ENCODE measurements around the gene ARID1B. TPM values are rescaled to one million over a fixed set of nuclear protein-coding genes. Genes with fewer than 3 reads are reported as not detected.

The ARID1B gene
- total and polyA plus RNA-seq, 11 donors: 15.3 to 76.1 (median 40.7) TPM

DNA sequence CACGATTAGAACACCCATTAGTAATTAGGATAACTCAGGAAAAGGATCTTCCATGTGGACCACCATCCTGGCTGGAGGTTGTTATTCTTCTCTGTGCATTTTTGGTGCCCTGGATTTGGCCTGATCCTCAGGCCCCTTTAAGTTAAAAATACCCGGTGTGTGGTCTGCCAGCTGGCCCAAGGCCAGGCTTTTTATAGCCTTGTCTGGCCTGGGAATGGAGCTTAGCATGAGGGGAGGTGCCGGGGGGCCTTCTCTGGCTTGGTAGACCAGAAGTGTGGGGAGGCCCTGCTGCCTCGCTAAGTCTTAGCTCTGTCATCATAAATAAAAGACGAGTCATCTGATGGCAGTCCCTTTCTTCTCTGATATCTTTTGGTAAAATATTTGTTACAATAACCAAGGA lies 71.4 kb downstream of the ARID1B start:
- peak overlapping the region; percentile 7 to 77 (median 64) for H3K27ac ChIP-seq
- no peak for TF ChIP-seq POLR2A (IDR thresholded peaks at IDR 0.05)
- TF ChIP-seq, protein P1, sequence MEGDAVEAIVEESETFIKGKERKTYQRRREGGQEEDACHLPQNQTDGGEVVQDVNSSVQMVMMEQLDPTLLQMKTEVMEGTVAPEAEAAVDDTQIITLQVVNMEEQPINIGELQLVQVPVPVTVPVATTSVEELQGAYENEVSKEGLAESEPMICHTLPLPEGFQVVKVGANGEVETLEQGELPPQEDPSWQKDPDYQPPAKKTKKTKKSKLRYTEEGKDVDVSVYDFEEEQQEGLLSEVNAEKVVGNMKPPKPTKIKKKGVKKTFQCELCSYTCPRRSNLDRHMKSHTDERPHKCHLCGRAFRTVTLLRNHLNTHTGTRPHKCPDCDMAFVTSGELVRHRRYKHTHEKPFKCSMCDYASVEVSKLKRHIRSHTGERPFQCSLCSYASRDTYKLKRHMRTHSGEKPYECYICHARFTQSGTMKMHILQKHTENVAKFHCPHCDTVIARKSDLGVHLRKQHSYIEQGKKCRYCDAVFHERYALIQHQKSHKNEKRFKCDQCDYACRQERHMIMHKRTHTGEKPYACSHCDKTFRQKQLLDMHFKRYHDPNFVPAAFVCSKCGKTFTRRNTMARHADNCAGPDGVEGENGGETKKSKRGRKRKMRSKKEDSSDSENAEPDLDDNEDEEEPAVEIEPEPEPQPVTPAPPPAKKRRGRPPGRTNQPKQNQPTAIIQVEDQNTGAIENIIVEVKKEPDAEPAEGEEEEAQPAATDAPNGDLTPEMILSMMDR (IDR thresholded peaks at IDR 0.05): no peak
- no peaks in the 10 kb centered on the region for H3K9me3 ChIP-seq
- no peaks in the 10 kb centered on the region for H3K36me3 ChIP-seq
- intact Hi-C loops (cut with DNase I): loop anchor here in 5 of 10 donors (2.0 to 10.0 kb wide), 4 partner anchors 16 to 164 kb away; no protein-coding TSS in a partner anchor
- peaks cover 16 to 100% (median 90%) of the 10 kb centered on the region in 12 donors for H3K4me1 ChIP-seq
- peak overlapping the region in 4 of 12 donors; percentile 1 to 15 (median 8) for H3K4me3 ChIP-seq
- 3 to 6% (median 4%) methylated on average over 5 of the region's 5 CpGs for WGBS, 4 donors
- ATAC-seq (peak; percentile 82 to 91 (median 84)), DNase-seq (peak; percentile 85 to 91 (median 88))
- H3K27me3 ChIP-seq: no peaks in the 10 kb centered on the region

DNA sequence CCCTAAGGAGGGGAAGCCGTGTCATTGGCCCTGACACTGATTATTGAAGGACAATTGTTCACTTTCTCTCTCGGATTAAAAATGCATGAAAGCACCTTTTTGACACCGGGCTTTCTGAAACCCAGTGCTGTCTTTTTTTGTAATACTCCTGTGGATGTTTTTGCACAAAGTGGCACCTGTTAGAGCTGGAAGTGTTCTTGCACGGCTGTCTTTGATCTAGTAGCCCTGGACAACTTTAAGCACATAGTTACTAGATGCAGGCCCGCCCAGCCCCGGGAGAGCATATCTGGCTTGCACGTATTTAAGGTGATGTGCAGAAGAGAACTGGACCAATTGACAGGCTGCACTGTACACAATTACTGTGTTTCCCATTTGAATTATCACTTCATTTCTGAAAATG lies 72.6 kb downstream of the ARID1B start:
- H3K9me3 ChIP-seq: no peaks in the 10 kb centered on the region
- no peak for ATAC-seq
- no peaks in the 10 kb centered on the region for H3K27me3 ChIP-seq
- intact Hi-C loops (cut with DNase I): loop anchor here in 6 of 10 donors (2.0 to 10.0 kb wide), 7 partner anchors 17 to 165 kb away; partner anchors contain the start of gene ARID1B (in 1 of the 6)
- H3K36me3 ChIP-seq: no peaks in the 10 kb centered on the region
- 21 to 36% (median 32%) methylated on average over 7 of the region's 7 CpGs for WGBS, 4 donors
- DNase-seq: peak in 1 of 5 donors; percentile 39
- H3K4me1 ChIP-seq: peaks cover 16 to 98% (median 87%) of the 10 kb centered on the region in 12 donors
- TF ChIP-seq POLR2A (IDR thresholded peaks at IDR 0.05): no peak
- TF ChIP-seq, protein P1 (IDR thresholded peaks at IDR 0.05): no peak
- H3K27ac ChIP-seq: peak overlapping the region in 11 of 12 donors; percentile 23 to 77 (median 66)
- peak overlapping the region in 1 of 12 donors; percentile 3 for H3K4me3 ChIP-seq

DNA sequence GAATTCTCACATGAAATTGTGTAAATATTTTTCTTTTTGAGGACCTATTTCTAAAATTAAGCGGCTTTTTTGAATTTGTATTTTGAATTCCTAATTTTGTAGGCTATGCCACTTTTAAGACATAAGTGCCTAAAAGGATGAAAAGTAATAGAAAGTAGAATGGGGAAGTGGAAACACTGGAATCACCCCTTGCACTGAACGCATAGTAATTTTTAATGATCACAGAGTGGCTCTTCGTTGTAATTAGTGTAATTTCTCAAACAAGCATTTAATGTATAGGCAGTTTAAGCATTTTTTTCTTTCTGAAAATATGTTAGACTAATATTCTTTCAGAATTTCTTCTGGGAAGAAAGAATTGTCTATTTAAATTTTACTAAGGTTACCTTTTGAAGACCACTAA lies 73.2 kb downstream of the ARID1B start:
- DNase-seq (no peak), ATAC-seq (no peak)
- no peak overlapping the region for H3K4me3 ChIP-seq
- TF ChIP-seq, protein P1 (IDR thresholded peaks at IDR 0.05): no peak
- no peak for TF ChIP-seq POLR2A (IDR thresholded peaks at IDR 0.05)
- H3K36me3 ChIP-seq: no peaks in the 10 kb centered on the region
- no peaks in the 10 kb centered on the region for H3K27me3 ChIP-seq
- no peaks in the 10 kb centered on the region for H3K9me3 ChIP-seq
- peak overlapping the region in 1 of 12 donors; percentile 23 for H3K27ac ChIP-seq
- peaks cover 16 to 94% (median 81%) of the 10 kb centered on the region in 12 donors for H3K4me1 ChIP-seq
- intact Hi-C loops (cut with DNase I): loop anchor here in 3 of 10 donors (2.0 to 5.0 kb wide), 3 partner anchors 37 to 73 kb away; partner anchors contain the start of gene ARID1B (in 1 of the 3)
- WGBS, 4 donors: 86 to 90% (median 88%) methylated on average over 3 of the region's 3 CpGs

DNA sequence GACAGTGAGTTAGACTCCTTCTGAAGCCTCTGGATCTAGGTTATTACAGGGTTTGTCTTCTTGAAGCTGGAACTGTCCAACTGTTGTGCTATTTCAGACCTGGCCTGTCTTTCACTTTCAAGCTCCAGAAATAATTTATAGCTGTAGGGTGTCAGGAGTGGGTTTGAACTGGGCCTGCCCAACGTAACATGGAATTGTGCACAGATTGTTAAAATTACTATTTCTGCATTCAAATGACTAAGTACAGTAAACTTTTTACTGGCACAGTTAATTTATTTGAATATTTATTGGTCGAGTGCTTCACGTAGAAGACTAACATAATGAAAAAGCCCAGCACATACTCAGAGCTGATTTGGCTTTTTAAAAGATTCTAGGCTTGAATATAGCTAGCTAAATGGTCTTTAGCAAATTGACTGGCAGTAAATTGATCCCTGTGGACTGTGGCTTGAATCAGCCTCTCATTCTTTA lies 74.3 kb downstream of the ARID1B start:
- DNase-seq: no peak
- Histone ChIP-seq H3K27ac (peak overlapping the region in 11 of 12 donors; percentile 23 to 72 (median 52)), H3K4me3 (no peak overlapping the region), H3K27me3 (no peaks in the 10 kb centered on the region), H3K9me3 (no peaks in the 10 kb centered on the region), H3K4me1 (peaks cover 16 to 94% (median 72%) of the 10 kb centered on the region in 12 donors), H3K36me3 (no peaks in the 10 kb centered on the region)
- intact Hi-C loops (cut with DNase I): loop anchor here in 3 of 10 donors (2.0 to 5.0 kb wide), 3 partner anchors 36 to 74 kb away; partner anchors contain the start of gene ARID1B (in 1 of the 3)
- 46 to 59% (median 49%) methylated on average over 3 of the region's 3 CpGs for WGBS, 4 donors
- TF ChIP-seq, protein P1 (IDR thresholded peaks at IDR 0.05): no peak
- no peak for TF ChIP-seq POLR2A (IDR thresholded peaks at IDR 0.05)
- peak; percentile 45 to 54 (median 47) for ATAC-seq
